T-helper 1 cell (primary cell): ENCODE data around the gene ELL.

Experiments used
- DNase-seq, 5 donors: peaks; one replicate each; pipeline ENCODE4 v3.0.0-alpha.2; 2012 to 2020

Gene ELL

DNA sequence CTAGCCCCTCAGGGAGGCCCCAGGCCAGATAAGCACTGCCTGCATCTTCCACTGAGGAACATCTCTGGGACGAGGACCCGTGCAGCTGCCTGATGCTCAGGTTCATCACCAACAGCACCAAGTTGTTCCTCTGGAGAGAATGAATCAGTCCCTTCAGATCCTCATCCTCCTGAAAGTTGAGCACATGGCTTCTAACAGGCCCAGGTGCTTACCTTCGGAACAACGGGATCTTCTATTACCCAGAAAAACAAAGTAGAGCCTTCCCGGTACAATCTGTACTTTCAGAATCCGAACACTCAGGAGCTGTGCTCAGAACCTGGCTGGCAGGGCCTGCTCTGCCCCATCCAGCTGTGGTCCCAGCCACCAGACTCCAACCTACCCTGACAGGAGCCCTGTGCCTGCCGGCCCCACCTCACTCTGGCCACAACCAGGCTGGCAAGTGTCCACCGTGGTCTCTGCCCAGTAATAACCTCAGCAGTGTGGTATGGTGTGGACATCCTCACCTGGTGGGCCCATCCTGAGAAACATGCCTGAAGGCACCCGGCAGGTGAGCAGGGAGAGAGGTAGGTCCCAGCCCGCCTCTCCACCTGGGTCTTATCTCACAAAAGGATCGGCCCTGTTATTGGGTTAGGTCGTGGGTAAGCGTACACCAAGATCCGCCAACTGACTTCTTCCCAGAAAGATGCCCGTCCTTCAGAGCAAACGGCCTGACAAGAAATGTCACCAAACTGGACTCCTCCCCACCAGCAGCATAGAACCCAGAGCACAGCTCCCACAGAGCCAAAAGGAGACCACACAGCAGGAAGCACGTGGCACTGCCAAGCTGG is 34.1 kb downstream of the ELL start:
- DNase-seq, result no peak

DNA sequence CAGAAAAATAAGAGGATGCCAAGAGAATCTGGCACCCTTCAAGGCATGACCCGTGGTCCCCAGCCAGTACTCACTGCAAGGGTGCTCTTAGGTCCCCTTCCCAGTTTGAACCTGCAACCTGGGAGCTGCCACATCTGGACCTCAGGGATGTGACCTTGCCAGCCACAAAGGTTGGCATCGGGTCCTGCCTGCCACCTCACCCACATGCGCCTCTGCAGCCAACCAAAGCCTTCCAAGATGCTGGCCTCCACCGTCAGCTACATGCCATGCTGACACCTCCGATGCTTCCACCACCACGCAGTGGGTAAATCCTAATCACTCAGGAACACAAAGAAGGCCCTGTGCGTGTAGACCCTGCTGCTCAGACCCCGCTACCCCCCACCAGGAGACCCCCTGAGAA is 35.1 kb downstream of the ELL start:
- no peak for DNase-seq

DNA sequence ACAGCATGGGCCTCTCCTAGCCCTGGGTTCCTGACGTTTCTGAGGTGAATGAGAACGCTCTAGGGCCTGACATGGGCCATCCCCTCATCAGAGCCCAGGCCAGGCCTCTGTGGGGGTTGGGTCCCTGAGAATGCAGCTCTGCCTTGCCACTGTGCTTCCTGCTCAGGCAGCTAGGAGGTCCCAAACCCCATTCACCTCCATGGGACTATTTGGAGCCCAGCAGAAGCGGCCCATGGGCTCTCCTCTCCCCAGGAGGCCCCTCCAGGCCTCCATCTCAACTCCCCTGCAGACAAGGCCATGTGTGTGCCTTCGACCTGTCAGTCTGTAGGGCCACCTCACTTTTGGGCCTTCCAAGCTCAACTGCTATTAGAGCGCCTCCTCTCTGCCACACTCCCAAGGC is 36.9 kb downstream of the ELL start:
- DNase-seq, result no peak

DNA sequence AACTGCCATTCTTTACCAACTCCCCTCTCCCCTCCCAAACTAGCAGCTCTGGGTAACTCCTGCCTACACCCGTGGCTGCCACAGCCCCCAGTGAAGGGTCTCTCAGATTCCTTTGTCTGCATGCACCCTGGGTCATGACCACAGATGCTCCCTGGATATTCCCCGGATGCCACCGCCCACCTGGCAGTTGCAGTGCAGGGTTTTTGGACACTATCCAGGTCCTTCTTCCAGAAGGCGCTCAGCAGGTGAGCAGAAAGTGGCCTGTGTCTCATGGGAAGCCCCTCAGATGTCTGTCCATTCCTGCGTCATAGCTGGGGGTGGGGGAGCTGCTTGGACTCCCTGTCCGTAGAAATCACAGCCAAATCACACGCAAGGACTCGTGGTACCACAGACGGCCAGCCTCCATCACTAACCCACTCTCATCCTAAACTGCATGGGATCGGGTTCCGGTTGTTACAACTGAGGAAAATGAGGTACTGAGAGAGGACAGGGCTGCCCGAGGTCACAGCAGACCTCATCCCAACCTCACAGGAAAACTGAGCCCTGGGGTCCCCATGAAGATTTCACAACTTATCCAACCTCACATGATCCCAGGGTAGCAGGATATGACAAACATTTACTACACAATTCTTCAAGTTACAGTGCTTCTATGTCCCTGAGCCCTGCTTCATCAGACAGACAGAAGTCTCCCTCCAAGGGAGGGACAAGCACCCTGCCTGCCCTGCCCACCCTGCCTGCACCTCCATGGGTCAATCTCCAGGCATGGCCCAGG is 38.6 kb downstream of the ELL start:
- no peak for DNase-seq

DNA sequence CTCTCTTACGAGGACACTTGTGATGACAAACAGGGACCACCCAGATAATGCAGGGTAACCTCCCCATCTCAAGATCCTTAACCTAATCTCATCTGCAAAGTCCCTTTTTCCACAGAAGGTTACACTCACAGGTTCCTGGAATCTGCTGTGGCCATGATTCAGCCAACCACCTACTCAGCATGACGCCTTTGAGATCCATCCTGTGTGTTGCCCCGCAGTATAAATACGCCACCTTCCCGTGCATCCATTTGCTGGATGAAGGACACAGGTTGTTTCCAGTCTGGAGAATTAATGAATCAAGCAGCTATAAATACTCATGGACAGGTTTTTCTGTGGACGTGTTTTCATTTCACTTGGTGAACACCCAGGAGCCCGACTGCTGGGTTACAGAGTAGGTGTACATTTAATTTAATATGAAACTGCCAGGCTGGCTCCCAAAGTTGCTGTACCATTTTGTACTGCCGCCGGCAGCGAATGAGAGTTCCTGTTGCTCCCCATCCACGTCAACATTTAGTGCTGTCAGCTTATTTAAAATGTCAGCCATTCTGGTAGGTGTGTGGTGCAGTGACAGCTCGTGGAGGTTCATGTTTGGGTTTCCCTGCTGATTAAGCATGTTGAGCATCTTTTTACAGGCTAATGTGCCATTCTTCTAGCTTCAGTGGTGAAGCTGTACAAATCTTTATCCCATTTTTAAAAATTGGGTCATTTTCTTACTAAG is 40.2 kb downstream of the ELL start:
- no peak for DNase-seq

DNA sequence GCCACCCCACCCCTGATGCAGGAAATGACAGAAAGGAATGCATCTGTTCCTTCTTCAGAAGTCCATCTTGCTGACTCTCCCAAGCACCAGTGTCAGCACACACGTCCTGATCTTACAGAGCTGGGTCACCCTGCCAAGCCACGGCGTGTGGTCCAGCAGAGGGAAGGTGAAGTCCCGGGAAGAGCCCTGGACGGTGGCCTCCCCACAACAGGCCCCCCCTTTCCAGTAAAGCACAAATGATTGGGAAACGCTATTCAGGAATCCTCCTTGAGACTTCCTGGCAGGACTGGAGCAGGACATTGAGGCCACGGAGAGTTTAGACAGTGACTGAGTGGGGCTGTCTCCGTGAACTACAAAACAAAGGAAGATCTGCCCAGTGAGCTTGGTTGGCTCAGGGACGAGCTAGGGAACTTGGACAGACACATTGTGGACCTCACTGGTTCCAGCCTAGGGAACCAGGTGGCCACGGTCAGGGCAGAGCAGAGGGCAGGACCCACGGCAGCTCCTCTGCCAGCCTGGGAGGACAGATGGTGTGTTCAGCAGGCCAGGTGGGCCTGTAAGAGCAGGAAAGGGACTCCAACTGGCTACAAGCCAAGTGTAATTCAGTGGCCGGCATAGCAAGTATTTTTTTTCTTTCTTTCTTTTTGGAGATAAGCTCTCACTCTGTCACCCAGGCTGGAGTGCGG is 41.7 kb downstream of the ELL start:
- no peak for DNase-seq

DNA sequence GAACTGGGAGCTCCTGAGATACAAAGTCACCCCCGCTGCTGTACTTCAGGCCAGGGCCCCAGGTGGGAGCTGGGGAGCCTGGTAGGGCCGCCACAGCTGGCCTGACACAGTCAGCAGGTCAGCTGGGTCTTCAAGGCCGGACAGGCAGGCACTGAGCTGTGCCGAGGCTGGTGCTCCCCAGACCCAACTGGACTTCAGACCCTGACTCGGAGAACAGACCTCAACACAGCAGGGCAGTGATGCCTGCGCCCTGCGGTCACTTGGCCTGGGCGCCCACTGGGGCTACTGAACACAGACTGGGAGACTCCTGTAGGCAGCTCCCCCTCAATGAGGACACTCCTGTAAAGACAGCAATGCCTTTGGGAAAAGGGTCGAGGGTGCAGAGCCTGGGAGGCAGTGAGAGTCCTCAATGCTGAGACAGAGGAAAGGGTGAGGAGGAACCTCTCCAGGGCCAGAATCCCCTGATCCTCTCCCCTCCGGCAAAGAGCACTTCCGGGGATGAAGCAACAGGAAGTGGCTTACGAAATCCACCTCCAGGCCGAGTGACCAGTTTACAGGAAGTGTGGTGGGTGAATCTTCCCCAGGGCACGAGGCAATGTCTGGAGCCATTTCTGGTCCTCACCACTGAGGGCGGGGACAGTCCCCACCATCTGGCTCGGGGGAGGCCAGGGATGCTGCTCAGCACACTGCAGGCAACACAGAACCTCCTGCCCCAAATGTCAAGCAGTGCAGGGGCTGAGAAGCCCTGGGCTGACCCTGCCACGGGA is 43.1 kb downstream of the ELL start:
- peak in 4 of 5 donors; percentile 29 to 84 (median 37) for DNase-seq

DNA sequence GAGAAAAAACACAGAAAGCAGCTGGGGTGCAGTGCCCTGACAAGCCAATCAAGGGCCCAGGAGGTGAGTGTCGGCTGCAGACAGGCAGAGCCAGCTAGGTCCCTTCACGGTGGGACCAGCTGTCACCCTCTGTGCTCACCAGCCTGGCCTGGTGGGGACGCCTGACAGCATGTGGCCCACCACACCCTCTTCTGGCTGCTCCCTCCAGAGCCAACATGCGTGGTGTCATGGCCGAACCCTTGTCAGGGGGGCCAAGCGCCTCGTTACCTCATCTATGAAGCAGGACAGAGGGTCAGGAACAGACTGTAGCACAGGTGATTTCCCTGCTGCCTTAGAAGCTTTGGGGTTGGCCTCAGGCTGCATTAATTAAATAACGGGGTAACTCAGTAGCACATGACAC is 43.9 kb downstream of the ELL start:
- no peak for DNase-seq

DNA sequence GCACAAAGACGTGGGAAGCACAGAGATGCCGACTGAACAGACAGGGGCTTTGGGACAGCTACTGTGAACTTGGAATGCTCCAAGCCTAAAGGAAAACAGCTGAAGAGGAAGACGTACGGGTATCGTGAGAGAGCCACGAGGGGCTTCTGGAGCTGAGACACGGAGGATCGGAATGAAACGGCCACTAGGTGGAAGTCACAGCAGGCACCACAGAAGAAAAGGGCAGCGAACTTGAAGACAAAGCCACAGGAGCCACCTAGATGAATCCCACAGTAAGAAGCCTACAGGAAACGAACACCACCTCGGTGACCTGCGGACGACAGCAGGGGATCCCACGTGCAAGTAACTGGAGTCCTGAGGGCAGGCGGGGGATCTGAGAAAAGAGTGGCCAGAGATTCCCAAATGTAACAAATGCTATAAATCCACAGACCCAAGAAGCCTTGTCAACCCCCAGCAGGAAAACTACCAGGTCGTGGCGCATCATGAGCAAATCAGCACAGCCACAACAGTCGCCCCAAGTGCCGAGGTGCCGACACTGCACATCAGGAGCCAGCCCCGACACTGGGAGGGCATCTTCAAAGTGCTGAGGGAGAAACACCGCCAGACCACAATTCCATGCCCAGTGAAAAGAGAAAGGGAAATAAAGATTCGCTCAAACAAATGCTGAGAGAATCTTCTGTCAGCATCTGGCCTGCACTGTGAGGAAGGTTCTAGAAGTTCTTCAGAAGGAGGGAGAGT is 44.7 kb downstream of the ELL start:
- DNase-seq, result no peak

DNA sequence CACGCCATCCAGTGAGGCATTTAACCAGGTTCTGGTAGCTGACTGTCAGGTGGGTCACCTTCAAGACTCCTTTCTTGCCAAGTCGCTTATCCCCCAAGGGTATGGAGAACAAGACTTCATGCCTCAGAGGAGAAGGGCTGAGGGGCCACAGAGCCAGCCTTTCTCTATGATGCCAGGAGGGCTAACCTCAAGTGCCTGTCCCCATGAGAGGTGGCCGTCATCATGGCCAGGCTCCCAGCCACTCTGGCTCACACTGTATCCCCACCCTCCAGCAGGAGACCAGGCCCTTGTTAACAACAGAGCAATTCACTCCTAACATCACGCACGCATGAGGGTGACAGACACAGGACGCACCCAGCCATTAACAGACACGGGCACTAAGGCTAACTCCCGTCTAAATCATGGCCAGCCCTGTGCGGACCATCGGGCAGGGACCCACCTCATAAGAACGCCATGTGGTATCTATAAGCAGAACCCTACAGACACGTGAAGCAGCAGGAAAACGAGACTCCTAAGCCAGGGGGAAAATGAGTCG is 45.3 kb downstream of the ELL start:
- no peak for DNase-seq

DNA sequence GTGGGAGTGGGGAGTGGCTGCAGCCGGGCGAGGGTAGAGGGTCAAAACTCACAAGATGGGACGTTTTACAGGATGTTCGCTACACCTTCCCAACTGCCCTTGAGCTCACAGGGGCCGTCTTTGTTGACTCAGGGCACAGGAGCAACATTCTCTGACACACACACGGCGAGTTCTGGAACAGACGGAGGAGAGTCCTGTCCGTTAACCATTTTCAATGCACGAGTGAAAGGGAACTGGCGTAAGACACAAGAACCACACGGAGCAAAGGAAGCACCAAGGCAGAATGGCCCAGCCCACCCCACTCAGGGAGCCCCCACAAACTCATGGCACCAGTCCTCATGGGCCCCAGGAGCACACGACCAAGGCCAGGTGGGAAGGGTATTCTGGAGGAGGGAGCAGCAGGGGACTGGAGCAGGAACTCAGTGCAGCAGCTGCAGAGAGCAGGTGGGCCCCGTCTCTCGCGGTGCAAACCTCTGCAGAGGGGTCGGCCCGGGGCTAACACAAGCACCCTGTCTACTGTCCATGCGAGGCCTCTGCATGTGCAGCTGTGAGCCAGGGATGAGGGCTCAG is 46.0 kb downstream of the ELL start:
- DNase-seq, result no peak

DNA sequence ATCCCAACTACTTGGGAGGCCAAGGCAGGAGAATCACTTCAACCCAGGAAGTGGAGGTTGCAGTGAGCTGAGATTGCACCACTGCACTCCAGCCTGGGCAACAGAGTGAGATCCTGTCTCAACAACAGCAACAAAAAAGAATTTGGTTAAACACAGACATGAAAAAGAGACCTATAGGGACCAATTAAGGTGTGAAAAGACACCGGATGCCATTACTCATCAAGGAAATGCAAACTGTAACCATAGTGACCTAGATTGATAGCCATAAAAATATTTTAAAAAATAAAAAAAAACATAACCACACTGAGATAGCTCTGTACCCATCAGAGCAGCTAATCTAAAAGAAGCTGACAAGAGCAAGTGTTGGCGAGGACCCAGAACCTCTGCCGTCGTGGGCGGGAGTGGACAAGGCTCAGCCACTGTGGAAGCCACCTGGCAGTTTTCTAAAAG is 46.8 kb downstream of the ELL start:
- peak in 2 of 5 donors; percentile 24 to 62 for DNase-seq

DNA sequence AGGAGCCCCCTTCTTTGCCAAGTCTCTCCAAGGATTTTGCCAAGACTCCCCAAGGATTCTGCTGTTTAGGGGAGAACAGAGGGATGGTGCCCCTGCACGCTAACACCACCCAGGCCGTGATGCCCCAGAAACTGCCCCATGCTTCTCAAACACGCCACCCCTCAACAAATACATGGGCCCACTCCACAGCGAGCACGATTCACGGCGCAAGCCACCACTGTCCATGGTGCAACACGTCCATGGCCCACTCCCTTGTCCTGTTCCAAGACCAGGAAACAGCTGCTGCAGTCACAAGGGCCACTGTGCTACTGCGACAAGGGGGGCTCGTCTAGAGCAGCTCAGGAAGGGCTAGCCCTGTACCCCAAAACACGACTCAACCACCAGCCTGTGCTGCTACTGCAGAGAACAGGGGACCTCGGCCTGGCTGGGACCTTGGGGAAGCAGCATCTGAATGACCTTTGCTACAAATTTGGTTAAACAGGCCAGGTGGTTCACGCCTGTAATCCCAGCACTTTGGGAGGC is 47.4 kb downstream of the ELL start:
- DNase-seq, result no peak

DNA sequence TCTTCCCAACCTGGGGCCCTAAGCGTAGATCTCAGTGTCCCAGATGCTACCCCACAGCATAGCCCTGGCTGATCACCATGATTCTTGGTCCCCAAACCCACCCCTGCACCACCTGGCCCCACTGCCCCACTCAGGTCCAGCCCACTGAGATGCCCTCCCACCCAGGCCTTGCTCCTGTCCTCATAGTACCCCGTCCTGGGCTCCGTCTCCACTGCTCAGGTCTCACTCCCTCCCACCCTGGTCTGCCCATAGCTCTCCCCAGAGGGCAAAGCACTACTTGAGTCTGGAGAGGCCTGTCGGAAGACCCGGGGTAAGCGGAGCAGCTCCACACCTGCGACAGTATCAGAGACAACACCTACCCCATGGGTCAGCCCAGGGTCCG is 48.2 kb downstream of the ELL start:
- no peak for DNase-seq

DNA sequence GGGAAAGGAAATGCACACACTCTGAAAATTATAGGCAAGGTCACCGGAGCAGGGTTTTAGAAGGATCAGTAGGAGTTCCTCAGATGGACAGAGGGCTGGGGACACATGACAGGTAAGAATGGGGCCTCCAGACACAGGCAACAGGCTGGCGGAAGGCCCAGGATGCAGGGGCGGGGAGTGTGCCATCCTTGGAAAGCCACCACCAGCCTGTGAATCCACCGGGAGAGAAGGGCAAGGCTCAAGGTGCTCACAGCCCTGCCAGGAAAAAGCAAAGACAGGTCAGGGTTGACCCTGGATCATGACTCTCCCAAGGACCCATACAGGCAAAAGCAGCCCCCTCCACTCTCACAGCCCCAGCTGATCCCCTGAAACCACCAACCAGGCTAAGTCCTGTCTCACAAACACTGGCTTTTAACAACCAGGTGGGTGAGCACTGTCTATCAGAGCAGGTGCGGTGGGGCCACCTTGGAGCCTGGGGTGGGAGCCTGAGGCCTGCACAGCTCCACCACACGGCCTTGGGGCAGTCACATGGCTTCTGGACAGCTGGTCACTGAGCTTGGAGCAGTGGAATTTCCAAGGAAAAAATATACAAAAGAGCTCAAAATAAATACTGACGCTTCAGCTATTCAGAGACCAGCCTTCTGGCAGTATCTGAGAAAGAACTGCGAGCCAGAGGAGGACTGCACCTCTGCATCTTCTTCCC is 48.7 kb downstream of the ELL start:
- DNase-seq, result no peak

DNA sequence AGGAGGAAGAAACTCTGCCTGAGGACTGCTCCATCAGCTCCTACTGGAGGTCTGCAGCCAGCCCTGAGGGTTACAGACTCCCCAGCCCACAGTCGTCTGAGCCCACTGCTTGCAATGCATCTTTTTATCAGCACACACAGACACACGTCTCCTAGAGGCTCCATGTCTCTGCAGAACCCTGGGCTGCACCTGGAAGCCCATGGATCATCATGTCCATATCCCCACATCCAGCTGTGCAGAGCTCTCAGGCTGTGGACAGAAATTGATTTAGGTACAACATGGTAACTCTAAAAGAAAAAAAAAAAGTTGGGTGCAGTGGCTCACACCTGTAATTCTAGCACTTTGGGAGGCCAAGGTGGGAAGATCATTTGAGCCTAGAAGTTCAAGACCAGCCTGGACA is 51.1 kb downstream of the ELL start:
- DNase-seq, result no peak

DNA sequence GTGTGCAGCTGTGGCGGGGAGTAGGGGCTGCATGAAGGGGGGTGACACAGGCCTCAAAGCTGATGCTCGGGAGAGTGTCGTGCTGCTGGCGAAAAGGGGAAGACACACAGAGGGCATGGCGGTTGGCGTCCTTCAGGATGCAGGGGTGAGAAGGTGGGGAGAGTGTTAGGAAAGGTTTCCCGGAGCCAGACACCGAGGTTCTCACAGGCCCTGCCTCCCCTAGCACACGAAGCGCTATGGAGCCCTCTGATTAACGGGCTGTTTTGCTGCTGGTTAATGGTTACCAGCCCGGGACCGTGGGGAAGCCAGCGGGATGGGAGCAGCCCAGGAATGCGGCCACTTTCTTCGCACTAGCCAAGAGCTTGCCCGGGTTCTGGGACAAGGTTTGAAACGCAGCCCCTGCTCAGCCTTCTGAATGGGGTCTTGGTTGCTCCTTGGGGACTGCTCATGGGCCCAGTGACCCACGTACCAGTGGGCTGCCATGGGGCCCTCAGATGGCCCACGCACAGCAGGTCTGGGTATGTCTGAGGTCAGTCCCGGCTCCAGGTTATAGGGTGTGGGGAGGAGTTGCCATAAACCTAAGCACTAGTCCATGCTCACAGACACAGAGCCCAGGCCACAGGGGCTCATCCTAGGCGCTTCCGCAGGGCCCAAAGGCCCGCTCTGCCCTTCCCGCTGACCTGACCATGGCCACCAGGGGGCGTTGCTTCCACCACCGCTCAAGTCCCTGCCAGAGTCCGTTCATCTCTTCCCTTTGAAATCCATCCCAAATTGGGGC is 52.6 kb downstream of the ELL start:
- peak in 4 of 5 donors; percentile 47 to 53 (median 49) for DNase-seq

DNA sequence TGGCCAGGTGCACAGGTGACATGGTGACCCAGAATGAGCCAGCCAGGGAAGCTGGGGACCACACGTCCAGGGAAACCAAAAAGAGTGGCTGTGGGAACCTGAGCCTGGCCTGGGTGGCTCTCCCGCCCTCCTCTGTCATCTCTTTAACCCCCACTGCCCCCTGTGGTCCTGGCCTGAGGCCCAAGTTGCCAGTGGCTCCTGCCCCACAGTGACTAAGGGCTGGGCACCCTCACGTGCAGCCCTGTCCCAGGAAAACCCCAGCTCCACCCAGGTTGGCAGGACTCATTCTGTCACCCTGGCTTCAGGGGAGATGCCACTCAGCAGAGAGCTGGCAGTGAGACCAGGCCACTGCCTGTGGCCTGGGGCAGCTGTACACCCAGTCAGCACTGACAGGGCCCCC is 53.4 kb downstream of the ELL start:
- DNase-seq, result no peak

DNA sequence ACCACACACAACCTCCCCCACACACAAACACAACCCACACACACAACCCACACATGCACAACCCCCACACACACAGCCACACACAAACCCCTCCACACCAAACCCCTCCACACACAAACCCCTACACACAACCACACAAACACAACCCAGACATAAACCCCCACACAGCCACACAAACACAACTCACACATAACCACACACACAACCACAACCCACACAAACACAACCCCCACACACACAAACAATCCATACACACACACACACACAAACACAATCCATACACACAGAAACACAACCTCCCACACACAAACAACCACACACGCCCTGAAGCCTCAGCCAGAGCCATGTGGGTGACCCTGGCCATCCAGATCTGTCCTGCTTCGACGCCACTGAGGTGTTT is 53.9 kb downstream of the ELL start:
- DNase-seq, result no peak
